NCI-H748 treated with DMSO at 0.1 percent for 48 hours (cell line): Measurements from ENCODE around the gene GDPGP1.
"Not testable (repeated sequence)": the region's sequence is repeated elsewhere in the genome, so short reads cannot be mapped to it uniquely, and the experiment has no call there.

Experiments
- DNase-seq: peaks from one replicate; lab custom pipeline; 2025; lab: John Stamatoyannopoulos, UW

Gene GDPGP1

DNA sequence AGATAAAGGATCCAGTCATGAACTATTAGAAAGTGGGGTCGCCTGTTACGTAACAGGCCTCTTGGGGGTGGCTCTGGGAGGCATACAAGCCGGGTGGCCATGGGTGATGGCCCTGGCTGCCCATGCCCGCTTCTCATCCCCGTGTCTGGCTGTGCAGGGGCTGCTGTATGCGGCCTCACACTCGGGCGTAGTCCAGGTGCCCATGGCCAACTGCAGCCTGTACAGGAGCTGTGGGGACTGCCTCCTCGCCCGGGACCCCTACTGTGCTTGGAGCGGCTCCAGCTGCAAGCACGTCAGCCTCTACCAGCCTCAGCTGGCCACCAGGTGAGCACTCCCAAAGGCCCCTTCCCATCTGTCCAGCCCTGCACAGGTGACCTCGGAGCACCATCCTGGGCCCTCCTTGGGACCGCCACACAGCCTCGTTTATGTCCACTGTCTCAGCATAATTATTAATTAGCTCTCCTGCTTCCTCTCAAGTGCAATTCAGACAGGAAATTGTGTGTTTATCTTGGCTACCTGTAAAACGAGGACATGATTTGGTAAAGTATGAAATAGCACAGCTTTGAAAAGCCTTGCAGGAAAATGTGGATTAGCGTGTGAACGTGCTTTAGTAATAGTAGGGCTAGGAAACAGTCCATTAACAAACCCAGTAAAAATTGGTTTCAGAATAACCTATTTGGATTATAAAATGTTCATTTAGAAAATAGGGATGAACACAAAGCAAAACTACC is 8.3 kb upstream of the GDPGP1 start:
- peak; percentile 36 for DNase-seq

DNA sequence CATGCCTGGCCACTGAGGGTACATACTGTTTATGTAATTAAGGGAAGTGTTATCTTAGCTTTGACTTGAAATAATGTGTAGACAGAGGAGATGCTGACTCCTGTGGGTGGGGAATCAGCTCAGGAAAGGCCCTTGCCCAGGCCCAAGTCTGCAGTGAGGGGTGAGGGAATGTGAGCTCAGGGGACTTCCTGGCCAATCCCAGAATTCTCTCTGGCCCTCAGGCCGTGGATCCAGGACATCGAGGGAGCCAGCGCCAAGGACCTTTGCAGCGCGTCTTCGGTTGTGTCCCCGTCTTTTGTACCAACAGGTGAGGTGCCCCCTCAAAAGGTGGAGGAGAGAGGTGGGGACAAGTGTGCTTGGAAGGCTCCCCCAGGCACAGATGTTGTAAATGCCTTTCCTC is 6.7 kb upstream of the GDPGP1 start:
- no peak for DNase-seq

DNA sequence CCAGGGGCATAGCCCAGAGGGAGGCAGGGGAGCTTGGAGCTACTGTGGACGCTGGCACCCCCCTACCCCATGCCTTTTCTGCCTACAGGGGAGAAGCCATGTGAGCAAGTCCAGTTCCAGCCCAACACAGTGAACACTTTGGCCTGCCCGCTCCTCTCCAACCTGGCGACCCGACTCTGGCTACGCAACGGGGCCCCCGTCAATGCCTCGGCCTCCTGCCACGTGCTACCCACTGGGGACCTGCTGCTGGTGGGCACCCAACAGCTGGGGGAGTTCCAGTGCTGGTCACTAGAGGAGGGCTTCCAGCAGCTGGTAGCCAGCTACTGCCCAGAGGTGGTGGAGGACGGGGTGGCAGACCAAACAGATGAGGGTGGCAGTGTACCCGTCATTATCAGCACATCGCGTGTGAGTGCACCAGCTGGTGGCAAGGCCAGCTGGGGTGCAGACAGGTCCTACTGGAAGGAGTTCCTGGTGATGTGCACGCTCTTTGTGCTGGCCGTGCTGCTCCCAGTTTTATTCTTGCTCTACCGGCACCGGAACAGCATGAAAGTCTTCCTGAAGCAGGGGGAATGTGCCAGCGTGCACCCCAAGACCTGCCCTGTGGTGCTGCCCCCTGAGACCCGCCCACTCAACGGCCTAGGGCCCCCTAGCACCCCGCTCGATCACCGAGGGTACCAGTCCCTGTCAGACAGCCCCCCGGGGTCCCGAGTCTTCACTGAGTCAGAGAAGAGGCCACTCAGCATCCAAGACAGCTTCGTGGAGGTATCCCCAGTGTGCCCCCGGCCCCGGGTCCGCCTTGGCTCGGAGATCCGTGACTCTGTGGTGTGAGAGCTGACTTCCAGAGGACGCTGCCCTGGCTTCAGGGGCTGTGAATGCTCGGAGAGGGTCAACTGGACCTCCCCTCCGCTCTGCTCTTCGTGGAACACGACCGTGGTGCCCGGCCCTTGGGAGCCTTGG is 5.9 kb upstream of the GDPGP1 start:
- no peak for DNase-seq

DNA sequence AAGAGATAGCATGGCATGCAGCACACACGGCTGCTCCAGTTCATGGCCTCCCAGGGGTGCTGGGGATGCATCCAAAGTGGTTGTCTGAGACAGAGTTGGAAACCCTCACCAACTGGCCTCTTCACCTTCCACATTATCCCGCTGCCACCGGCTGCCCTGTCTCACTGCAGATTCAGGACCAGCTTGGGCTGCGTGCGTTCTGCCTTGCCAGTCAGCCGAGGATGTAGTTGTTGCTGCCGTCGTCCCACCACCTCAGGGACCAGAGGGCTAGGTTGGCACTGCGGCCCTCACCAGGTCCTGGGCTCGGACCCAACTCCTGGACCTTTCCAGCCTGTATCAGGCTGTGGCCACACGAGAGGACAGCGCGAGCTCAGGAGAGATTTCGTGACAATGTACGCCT is 5.0 kb upstream of the GDPGP1 start:
- no peak for DNase-seq

DNA sequence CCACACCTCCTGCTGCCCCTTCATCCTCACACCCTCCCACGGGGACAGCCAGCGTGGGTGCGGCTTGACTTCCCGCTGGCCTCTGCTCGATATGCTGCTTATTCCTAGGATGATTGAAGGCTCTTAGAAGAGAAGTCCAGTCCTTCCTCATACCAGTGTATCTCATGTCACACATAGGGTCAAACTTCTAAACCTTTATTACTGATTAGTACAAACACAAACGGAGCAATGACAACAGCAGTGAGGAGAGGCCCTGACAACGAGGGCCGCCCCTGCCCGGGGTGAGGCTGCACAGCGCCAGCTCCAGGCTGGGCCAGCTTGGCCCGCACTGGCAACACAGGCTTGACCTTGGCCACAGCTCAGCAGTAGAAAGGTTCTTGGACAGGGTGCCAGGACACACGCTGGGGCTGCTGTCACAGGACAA is 3.9 kb upstream of the GDPGP1 start:
- no peak for DNase-seq

DNA sequence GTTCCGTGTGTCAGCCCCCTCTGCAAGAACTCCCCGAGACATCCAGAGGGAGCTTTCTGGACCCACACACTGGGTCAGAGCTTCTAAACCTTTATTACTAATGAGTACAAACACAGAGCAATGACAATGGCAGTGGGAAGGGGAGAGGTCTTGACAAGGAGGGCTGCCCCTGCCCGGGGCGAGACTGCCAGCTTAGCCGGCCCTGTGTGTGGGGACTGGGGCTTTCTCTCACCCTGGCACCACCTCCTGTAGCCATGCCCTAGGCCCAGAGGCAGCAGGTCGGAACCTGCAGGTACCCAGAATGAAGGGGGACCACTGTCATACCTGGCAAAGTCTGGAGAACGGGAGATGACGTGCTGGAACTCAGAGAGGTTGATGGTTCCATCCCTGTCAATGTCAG is 3.4 kb upstream of the GDPGP1 start:
- DNase-seq, result no peak

DNA sequence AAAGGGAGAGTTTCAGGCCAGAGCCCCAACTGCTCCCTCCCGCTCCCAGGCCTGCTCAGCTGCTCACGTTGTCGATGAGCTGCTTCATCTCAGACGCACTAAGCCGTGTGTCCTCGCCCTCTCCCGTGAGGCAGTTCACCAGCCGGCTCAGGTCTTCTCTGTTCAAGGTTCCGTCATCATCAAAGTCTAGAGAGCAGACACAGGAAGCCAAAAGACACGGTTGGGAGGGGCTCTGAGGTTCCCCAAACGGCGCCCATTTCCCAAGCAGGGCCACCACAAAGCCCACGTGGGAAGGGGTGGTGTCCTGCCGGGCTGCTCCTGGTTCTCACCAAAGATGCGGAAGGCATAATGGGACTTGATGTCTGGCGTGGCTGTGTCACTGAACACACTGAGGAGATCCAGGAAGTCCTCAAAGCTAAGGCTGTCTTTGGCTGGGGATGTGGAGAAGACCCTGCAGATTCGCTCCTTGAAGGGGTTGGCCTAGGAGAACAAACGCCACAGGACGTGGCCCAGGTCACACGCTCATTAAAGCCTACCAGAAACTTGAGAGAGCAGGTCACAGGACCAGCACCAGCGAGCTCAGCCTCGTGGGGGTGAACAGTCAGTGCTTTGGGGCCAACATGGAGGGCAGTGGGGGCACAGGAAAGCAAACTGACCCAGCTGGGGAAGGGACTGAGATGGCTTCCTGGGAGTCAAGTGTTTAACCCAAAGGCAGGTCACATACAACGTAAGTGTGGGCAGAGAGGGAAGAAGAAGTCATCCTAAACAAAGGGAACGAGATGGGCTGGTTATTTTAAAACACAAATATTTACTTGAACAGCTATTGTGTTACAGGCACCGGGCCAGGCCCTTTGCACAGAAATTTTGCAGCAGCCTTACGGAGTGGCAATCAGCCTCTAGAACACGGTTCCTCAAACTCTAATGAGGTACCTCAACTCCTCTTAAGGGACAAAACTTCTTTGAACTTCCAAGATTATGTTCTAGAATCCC is 2.7 kb upstream of the GDPGP1 start:
- DNase-seq, result no peak

DNA sequence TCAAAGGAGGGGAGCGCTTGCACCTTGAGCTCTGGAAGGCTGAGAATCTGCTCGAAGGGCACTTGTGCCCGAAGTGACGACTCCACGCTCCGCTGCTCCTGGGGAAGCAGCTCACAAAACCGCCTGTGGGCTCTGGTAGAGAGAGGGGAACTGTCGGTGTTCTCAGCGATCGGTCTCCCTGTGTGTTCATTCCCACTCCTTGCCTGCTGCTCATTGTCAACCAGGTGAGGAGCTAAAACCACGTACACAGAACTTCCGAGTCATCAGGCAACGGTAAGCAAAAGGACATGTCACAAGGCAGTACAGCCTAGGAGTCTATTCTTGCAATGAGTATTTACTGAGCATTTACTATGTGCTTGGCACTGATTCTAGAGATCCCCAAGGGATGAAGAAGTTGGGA is 1.8 kb upstream of the GDPGP1 start:
- no peak for DNase-seq

DNA sequence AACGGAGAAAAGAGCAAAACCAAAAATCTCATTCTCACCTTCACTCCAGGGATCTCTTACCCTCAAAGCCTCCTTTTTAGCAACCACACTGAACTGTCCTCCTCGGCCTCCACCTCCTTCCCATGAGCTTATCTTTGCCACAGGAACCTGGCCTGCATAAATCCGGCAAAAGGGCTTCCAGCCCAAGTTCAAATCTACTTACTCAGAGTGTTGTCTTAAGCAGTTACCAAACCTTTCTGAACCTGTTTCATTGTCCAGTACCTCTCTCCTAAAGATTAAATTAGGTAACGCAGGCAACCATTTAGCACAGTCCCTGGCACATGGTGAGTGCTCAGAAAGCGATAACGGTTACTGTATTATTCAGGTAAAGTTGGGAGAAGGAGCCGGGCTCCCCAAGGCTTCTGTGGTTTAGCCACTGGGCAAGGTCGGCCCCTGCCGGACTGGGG is 1.0 kb upstream of the GDPGP1 start:
- DNase-seq, result no peak

DNA sequence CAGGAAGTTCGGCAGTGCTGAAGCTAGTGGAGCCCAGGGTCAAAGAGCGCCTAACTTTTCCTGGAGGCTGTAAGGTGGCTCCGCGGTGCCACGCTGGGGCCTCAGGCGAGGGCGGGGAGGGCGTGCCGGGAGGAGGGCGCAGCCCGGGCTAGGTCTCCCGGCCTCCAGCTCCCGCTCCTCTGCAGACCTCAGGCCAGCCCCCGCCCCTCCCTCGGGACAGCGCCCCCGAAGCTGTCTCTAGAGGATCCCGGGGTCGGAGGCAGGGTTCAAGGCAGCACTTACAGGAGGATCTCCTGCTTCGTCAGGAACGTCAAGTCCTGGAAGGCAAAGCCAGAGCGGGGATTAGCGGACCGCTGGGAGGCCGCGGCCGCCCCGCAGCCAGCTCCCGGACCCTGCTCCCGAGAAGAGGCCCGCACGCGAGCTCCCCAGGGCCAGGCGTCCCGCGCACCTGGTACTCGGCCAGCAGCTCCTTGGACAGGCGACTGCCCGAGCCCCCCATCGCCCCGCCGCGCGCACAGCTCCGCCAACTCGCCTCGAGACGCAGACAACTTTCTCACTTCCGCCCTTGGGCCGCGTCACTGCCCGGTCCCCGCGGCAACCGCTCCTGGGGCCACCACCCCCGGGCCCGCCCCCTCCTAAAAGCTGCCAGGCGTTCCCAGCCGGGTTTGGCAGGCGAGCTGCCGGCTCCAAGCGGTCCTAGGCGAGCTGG is 468 bp upstream of the GDPGP1 start, which contains the start of gene CIB1:
CIB1 (minus strand) TSS at position 555 of the 709 bp plus-strand sequence; CDS start at position 499, 56 bp downstream.
- peak; percentile 64 for DNase-seq

DNA sequence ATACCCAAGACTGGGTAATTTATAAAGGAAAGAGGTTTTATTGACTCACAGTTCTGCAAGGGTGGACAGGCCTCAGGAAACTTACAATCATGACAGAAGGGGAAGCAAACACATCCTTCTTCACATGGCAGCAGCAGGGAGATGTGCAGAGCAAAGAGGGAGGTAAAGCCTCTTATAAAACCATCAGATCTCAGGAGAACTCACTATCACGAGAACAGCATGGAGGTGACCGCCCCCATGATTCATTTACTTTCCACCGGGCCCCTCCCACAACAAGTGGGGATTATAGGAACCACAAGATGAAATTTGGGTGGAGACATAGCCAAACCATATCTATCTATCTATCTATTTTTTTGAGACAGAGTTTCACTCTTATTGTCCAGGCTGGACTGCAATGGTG is 5.4 kb downstream of the GDPGP1 start:
- DNase-seq, result no peak

DNA sequence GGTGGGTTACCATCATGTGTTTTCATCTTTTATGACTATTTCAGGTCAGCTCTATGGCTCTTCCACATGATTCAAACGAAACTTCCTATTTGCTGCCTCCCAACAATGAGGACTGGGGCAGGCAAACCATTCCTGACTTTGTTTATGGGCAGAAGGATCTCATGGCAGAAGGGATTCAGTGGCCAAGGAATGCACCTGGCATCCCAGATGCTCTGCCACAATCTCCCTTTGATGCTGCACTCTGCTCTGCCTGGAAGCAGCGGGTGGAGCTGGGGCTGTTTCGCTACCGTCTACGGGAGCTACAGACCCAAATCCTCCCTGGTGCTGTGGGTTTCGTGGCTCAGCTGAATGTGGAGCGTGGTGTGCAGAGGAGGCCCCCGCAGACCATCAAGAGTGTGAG is 6.8 kb downstream of the GDPGP1 start:
- no peak for DNase-seq

DNA sequence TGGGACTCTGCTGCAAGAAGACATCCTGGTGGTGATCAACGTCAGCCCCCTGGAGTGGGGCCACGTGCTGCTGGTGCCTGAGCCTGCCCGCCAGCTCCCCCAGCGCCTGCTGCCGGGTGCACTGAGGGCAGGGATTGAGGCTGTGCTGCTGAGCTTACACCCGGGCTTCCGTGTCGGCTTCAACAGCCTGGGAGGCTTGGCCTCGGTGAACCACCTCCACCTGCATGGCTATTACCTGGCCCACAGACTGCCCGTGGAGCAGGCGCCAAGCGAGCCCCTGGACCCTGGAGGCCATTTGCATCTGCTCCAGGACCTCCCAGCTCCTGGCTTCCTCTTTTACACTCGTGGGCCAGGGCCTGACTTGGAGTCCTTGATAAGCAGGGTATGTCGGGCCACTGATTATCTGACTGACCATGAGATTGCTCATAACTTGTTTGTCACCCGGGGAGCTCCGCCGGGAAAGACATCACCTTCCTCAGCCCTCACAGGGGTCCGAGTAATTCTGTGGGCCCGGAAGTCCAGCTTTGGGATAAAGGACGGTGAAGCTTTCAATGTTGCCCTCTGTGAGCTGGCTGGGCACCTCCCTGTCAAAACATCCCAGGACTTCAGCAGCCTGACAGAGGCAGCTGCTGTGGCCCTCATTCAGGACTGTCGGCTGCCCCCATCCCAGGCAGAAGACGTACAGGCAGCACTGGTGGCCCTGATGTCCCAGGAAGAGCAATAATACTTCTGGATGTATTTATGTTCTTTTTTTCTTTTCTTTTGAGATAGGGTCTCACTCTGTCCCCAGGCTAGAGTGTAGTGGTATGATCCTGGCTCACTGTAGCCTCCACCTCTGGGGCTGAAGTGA is 7.6 kb downstream of the GDPGP1 start:
- no peak for DNase-seq

DNA sequence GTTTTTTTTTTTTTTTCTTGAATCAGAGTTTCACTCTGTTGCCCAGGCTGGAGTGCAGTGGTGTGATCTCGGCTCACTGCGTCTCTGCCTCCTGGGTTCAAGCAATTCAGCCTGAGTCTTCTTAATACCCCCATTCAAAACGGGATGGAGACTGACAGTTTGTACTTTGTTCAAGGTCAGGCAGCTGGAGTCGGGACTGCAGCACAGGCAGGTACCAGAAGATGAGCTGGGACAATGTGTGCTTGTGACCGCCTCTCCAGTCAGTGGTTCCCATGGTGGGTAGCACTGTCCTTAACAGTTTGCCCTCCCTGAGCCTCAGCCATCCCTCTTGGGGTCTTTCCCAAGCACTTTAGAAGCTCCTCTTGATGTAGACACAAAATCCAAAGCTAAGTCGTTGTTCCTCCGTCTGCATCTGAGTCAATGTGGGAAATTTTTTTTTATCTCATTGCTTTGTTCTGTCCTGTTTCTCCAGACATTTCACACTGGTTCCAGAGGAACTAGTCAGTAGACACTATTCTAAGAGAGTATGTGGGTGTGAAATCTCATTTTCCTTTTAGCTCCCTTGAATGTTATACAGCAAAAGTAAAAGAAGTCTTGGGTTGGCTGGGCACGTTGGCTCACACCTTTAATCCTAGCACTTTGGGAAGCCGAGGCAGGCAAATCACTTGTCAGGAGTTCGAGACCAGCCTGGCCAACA is 10.1 kb downstream of the GDPGP1 start:
- no peak for DNase-seq

DNA sequence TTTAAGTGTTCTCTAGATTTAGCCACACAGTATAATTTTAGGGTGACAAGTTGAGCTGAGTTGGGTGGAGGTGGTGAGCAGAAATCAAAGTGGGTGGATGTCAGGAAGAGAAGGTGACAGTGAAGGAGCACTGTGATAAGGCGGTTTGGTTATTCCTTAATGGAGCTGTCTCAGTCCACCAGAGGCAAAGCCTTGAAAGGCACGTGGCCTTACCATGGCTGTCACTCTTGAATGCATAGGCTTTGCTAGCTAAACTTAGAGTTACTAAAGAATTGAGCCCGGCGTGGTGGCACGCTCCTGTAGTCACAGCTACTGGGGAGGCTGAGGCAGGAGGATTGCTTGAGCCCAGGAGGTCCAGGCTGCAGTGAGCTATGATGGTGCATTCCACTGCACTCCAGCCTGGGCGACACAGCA is 14.8 kb downstream of the GDPGP1 start:
- DNase-seq, result no peak

DNA sequence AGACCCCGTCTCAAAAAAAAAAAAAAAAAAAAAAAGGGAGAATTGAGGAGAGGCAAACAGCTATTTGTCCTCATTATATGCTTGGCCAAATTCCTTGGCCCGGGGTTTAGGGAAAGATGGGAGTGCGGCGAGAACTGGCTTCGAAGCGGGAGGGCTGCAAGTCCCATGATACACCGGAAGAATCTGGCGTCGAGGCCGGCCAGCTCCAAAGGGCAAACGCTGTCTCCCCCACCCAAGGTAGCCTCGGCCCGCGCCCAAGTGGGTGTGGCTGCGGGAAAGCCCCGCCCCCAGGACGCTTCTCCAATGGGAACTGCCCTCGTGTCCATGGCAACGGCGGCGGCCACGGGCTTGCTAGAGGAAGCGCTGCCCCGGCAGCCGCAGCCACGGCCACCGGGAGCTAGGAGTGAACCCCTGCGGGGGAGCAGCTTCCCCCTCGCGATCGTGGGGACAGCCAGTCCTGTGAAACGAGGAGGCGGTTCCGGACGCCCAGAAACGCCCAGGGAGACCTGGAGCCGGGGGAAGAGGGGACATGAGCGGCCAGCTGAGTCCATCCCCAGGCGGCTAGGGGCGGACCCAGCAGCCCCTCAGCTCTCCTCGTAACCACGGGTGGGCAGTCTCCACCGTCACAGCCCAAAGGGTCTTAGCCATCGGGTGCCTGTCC is 15.3 kb downstream of the GDPGP1 start, which contains the start of gene TTLL13:
TTLL13 (plus strand) TSS at position 354 of the 661 bp plus-strand sequence. CDS start 1,075 bp downstream, outside the sequence.
- peak; percentile 28 for DNase-seq

DNA sequence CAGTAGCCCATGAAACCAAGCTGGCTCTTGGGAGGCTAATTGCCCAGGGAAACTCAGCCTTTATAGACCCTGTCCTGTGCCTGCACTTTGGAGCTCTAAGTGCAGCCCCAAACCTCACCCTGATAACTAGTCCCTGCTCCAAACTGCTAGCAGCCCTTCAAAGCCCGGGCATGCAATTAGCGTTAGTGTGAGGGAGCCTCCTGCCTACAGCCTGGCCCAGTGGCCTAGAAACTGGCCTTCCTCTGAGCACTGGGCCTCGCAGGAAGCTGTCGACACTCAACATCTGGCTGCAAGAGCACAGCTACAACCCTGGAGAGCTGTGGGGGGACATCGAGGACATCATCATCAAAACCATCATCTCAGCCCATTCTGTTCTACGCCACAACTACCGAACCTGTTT is 23.8 kb downstream of the GDPGP1 start:
- DNase-seq, result no peak

DNA sequence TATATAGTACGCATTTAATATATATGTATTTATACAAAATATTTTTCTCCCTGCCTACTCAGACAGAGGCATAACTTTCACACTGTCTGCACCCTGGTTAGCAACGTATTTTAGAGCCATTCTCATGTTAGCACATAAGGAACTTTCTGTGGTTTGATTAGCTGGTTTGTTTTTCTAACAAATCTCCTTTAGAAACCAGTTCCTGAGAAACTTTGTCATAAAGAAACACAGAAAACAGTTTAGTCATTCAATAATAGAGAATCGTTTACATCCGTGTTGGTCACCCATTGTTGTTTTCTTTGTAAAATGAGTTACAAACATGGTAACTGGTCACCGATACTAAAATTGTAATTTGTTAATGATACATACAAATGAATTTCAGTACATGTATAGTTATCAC is 25.5 kb downstream of the GDPGP1 start:
- DNase-seq, result no peak

DNA sequence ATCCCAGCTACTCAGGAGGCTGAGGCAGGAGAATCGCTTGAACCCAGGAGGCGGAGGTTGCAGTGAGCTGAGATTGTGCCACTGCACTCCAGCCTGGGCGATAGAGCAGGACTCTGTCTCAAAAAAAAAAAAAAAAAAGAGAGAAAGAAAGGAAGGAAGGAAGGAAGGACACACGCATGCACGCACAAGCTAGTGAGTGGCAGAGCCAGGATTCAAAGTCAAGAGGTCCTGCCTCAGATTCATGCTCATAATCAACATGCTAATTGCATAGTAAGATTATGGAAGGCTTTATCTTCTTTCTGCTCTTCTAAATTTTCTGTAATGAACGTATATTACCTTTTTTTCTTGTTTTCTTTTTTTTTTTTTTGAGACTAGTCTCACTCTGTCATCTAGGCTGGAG is 26.7 kb downstream of the GDPGP1 start:
- not testable (repeated sequence) for DNase-seq
